Skeletal muscle tissue (tissue), 4 donors: ENCODE measurements around the gene SYNPO. TPM values are rescaled to one million over a fixed set of nuclear protein-coding genes. Genes with fewer than 3 reads are reported as not detected.

Experiments
- H3K27ac ChIP-seq: one replicate; pipeline ENCODE4 v1.7.0; 2013; ENCODE audit warnings: mild to moderate bottlenecking, low read depth, low read length, inconsistent platforms
- H3K27me3 ChIP-seq, 3 donors: one replicate each; pipeline ENCODE4 v1.7.0; 2013; ENCODE audit warnings: low read length in 3 of 3; ENCODE audit not compliant: control insufficient read depth in 3 of 3, insufficient read depth in 3 of 3
- H3K36me3 ChIP-seq, 3 donors: one replicate each; pipeline ENCODE4 v1.7.0; 2013; ENCODE audit warnings: low read length in 3 of 3; ENCODE audit not compliant: control insufficient read depth in 3 of 3, insufficient read depth in 3 of 3
- H3K4me1 ChIP-seq, 3 donors: one replicate each; pipeline ENCODE4 v1.7.0; 2013; ENCODE audit warnings: low read length in 3 of 3, mild to moderate bottlenecking in 3 of 3; ENCODE audit not compliant: control insufficient read depth in 3 of 3, insufficient read depth in 3 of 3
- H3K4me3 ChIP-seq, 3 donors: one replicate each; pipeline ENCODE4 v1.7.0; 2013; ENCODE audit warnings: low read length in 3 of 3
- H3K9ac ChIP-seq, 3 donors: one replicate each; pipeline ENCODE4 v1.7.0; 2013; ENCODE audit warnings: low read length in 3 of 3, mild to moderate bottlenecking in 3 of 3, moderate library complexity in 2 of 3, low read depth in 1 of 3
- H3K9me3 ChIP-seq, 3 donors: one replicate each; pipeline ENCODE4 v1.7.0; 2013; ENCODE audit warnings: low read length in 3 of 3; ENCODE audit not compliant: control insufficient read depth in 3 of 3
- total RNA-seq: library from RNA; depleted of rRNA; stranded (reverse); fragments of >200 nt; gene quantifications from one replicate; pipeline ENCODE4 v1.2.3, GENCODE V29; 2014
- donor health status: Osteomylitis.

SYNPO gene
- total RNA-seq, 1 donor from 2014 or later, result 6.3 TPM

DNA sequence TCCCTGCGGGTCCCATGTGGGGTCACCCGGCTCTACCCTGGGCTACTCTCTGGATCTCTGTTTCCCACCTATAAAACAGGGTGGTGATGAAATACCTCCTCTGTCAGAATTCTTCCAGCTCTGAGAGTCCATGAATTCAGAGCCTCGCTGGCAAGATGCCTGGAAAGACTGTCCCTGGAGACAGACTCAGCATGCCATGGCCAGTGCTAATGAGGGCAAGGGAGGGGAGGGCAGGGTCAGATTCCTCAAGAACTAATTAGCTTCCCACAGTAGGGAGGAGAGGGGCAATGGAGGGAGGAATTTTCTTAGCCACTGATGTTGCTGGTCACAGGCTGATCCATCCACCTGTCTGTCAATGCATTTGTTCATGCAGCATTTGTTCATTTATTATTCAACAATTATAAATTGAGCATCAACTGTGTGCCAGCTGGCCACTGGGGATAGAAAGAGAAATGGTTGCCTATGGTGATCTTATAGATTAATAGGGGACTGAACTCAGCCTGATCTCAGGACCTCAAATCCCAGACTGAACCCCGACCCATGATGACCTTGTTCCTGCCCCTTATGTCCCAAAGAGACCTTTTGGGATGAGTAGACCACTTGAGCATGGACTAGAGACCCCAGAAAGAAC is 4.7 kb downstream of the SYNPO start:
- no peaks in the 10 kb centered on the region for H3K27me3 ChIP-seq
- H3K36me3 ChIP-seq, result peaks cover 17 to 21% (median 20%) of the 10 kb centered on the region in 3 donors
- peak overlapping the region in 2 of 3 donors; percentile 6 to 34 for H3K4me3 ChIP-seq
- peak overlapping the region; percentile 15 to 79 (median 74) for H3K9ac ChIP-seq
- no peaks in the 10 kb centered on the region for H3K9me3 ChIP-seq
- H3K4me1 ChIP-seq, result peaks cover 83 to 93% (median 92%) of the 10 kb centered on the region in 3 donors
- peak overlapping the region; percentile 92 for H3K27ac ChIP-seq

DNA sequence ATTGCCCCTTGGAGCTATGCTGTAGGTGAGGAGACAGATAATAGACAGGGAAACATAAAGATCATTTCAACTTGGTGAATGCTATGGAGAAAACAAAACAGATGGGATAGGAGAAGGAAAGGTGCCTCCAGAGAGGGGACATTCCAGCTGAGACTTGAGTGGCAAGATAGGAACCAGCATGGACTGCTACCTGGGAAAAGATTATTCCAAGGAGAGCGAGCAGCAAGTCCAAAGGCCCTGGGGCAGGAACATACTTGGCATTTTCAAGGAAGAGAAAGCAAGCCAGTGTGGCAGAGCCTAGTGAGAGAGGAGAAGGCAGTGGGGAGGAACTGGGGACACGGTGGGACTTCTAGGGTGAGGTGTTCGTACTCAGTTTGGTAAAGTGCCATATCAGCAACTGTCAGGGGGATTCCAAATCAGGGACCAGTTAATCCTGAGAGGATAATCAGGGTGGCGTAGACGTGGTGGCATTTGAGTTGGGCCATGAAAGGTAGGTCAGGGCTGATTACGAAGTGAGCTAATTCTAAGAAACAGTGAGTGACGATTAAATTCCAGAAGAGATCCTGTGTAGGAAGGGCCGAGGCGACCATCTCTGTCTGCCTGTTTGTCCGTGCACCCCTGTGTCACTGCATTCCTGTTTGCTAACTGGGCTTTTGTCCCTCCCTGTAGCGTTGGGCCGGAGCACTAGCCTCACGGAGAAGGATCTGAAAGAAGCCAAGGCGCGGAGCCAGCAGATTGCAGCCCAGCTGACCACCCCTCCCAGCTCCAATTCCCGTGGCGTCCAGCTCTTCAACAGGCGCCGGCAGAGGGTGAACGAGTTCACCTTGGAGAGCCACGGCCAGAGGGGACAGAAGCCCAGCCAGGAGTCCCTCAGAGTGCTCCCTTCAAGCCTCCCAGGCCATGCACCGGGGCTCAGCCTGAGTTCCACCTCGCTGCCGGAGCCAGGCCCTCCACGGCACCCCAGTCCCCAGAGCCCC is 7.1 kb downstream of the SYNPO start:
- Histone ChIP-seq H3K9ac (peak overlapping the region; percentile 51 to 82 (median 73)), H3K27ac (peak overlapping the region; percentile 85), H3K4me3 (peak overlapping the region in 2 of 3 donors; percentile 8 to 61), H3K27me3 (no peaks in the 10 kb centered on the region), H3K36me3 (peaks cover 26 to 29% (median 28%) of the 10 kb centered on the region in 3 donors), H3K4me1 (peaks cover 83 to 93% (median 92%) of the 10 kb centered on the region in 3 donors), H3K9me3 (no peaks in the 10 kb centered on the region)

DNA sequence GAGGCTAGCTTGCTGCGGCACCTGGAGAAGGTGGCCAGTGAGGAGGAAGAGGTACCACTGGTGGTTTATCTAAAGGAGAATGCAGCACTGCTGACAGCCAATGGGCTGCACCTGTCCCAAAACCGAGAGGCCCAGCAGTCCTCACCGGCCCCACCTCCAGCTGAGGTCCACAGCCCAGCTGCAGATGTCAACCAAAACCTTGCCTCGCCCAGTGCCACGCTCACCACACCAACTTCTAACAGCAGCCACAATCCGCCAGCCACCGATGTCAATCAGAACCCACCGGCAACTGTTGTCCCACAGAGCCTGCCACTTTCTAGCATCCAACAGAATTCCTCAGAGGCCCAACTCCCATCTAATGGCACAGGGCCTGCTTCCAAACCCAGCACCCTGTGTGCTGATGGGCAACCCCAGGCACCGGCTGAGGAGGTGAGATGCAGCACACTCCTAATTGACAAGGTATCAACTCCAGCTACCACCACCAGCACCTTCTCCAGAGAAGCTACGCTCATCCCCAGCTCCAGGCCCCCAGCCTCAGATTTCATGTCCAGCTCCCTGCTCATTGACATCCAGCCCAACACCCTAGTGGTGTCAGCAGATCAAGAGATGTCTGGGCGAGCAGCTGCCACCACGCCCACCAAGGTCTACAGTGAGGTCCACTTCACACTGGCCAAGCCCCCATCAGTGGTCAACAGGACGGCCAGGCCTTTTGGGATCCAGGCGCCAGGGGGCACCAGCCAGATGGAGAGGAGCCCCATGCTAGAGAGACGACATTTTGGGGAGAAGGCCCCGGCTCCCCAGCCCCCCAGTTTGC is 8.0 kb downstream of the SYNPO start:
- no peaks in the 10 kb centered on the region for H3K27me3 ChIP-seq
- H3K27ac ChIP-seq, result peak overlapping the region; percentile 85
- H3K4me1 ChIP-seq, result peaks cover 84 to 93% (median 92%) of the 10 kb centered on the region in 3 donors
- peak overlapping the region; percentile 46 to 82 (median 73) for H3K9ac ChIP-seq
- no peaks in the 10 kb centered on the region for H3K9me3 ChIP-seq
- H3K4me3 ChIP-seq, result peak overlapping the region in 2 of 3 donors; percentile 8 to 61
- peaks cover 26 to 31% (median 29%) of the 10 kb centered on the region in 3 donors for H3K36me3 ChIP-seq

DNA sequence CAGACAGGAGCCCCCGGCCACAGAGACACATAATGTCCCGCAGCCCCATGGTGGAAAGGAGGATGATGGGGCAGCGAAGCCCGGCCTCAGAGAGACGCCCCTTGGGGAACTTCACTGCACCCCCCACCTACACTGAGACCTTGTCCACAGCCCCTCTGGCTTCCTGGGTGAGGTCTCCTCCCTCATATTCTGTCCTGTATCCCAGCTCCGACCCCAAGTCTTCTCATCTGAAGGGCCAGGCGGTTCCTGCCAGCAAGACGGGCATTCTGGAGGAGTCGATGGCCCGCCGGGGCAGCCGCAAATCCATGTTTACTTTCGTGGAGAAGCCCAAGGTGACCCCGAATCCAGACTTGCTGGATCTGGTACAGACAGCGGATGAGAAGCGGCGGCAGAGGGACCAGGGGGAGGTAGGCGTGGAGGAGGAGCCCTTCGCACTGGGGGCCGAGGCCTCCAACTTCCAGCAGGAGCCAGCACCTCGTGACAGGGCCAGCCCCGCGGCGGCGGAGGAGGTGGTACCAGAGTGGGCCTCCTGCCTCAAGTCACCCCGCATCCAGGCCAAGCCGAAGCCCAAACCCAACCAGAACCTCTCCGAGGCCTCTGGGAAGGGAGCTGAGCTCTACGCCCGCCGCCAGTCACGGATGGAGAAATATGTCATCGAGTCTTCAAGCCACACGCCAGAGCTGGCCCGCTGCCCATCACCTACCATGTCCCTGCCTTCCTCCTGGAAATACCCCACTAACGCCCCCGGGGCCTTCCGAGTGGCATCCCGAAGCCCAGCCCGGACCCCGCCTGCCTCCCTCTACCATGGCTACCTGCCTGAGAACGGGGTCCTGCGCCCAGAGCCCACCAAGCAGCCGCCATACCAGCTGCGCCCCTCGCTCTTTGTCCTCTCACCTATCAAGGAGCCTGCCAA is 8.9 kb downstream of the SYNPO start:
- Histone ChIP-seq H3K4me1 (peaks cover 86 to 92% (median 90%) of the 10 kb centered on the region in 3 donors), H3K4me3 (peak overlapping the region in 1 of 3 donors; percentile 61), H3K27me3 (no peaks in the 10 kb centered on the region), H3K27ac (peak overlapping the region; percentile 85), H3K36me3 (peaks cover 26 to 31% (median 29%) of the 10 kb centered on the region in 3 donors), H3K9me3 (no peaks in the 10 kb centered on the region), H3K9ac (peak overlapping the region; percentile 33 to 82 (median 62))

DNA sequence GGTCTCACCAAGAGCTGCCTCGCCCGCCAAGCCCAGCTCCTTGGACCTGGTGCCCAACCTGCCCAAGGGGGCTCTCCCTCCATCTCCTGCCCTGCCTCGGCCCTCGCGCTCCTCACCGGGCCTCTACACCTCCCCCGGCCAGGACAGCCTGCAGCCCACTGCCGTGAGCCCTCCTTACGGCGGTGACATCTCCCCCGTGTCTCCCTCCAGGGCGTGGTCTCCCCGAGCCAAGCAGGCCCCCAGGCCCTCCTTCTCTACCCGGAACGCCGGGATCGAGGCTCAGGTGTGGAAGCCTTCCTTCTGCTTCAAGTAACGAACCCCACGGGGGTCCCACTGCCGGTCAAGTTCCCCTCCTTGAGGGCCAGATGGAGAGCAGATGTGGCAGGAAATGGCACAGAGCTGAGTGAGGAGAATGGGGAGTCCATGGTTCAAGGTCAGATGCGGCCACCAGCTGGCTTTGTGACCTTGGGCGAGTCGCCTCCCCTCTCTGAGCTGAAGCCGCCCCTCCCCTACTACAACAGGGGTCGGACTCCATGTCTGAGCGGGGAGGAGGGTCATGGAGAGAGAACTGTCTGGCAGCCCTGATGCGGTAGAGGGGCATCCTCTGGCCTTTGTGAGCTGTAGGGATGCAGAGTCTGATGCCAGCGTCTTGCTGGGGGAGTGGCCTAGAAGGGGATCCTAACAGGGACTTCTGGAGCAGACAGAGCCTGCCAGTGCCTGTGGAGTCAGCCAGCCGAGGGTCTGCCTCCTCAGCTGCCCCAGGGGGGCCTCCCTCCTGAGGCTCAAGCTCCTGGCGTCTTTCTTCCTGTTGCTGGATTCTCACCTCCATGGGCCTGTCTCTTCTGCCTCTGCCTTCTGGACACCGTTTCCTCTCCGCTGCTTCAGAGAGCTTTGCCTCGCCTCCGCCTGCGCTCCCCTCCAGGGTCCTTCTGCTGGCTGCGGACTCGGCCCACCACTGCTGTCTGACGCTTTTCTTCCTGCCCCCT is 9.9 kb downstream of the SYNPO start:
- Histone ChIP-seq H3K4me1 (peaks cover 81 to 88% (median 82%) of the 10 kb centered on the region in 3 donors), H3K27ac (peak overlapping the region; percentile 85), H3K4me3 (peak overlapping the region in 2 of 3 donors; percentile 21 to 41)

DNA sequence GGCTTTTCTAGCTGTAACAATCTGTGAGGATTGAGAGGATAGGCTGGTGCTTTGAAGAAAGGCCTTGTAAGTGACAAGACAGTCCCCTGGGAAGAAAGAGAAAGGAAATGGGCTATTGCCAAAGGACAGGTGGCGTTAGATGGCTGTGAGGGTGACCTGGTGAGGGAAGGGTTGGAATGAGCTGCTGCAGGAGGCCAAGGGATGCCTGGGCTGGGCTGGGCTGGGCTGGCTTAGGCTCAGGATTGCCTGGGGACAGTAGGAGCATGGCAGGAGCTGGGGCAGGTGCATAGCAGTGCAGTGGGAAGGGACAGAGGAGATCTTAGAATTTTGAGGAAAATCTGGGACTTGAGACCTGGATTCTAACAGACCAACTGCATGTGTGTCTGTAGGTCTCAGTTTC is 10.9 kb downstream of the SYNPO start:
- Histone ChIP-seq H3K4me3 (peak overlapping the region in 2 of 3 donors; percentile 21 to 41), H3K27ac (peak overlapping the region; percentile 85), H3K9ac (peak overlapping the region; percentile 34 to 82 (median 47)), H3K36me3 (peaks cover 26 to 31% (median 29%) of the 10 kb centered on the region in 3 donors), H3K9me3 (no peaks in the 10 kb centered on the region), H3K4me1 (peaks cover 78 to 89% (median 86%) of the 10 kb centered on the region in 3 donors), H3K27me3 (no peaks in the 10 kb centered on the region)

More for the DNA sequence above, 9.9 kb downstream of the SYNPO start:
- H3K36me3 ChIP-seq, result peaks cover 26 to 31% (median 29%) of the 10 kb centered on the region in 3 donors
- H3K27me3 ChIP-seq, result no peaks in the 10 kb centered on the region
- H3K9ac ChIP-seq, result peak overlapping the region; percentile 27 to 82 (median 48)
- H3K9me3 ChIP-seq, result no peaks in the 10 kb centered on the region

DNA sequence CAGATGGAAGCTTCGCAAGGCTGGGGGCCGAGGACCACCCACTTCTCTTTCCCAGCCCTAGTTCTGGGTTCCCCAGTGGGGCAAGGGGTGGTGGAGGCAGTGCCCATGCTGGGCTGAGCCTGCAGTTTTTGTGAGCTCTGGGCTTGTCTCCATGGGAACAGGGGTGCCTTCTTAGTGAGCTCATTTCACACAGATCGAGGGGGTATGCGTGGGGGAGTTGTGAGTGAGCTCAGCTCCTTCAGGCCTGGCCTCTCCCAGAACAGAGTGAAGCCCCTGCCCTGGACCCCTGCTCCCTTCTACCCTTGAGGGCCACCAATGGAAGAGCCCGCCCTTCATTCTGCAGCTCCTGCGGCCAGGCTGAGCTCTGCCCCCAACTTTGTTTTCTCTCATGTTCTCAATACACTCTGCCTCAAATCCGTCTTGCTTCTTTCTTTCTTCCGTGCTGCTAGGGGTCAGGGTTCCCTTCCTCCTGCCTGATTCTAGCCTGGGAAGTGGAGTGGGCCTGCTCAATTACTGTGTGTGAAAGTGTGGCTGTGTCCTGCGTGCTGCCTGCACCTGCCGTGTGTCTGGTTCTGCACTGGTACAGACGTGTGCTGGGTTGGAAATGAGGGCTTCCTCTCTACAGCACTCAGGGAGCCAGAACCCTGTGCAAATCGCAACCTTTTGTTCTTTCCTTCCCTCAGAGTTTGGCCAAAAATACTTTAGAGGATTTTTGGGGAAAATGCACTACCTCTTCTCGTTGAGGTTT is 11.6 kb downstream of the SYNPO start:
- H3K27me3 ChIP-seq, result no peaks in the 10 kb centered on the region
- no peak overlapping the region for H3K4me3 ChIP-seq
- H3K9me3 ChIP-seq, result no peaks in the 10 kb centered on the region
- peaks cover 78 to 89% (median 88%) of the 10 kb centered on the region in 3 donors for H3K4me1 ChIP-seq
- peak overlapping the region; percentile 34 to 82 (median 51) for H3K9ac ChIP-seq
- H3K27ac ChIP-seq, result peak overlapping the region; percentile 51
- peaks cover 26 to 31% (median 29%) of the 10 kb centered on the region in 3 donors for H3K36me3 ChIP-seq
